GM06990 (cell line): Measurements from ENCODE around the gene CYFIP1.

ENCODE experiments used
- DNase-seq: peaks from one replicate; pipeline ENCODE4 v3.0.0-alpha.2; 2011; ENCODE audit not compliant: insufficient read length; ENCODE audit errors: extremely low read depth
- H3K27me3 ChIP-seq: replicated peaks from 2 replicates; pipeline ENCODE4 v1.6.0; 2011; ENCODE audit warnings: low read length; ENCODE audit not compliant: control insufficient read depth, insufficient read depth
- H3K36me3 ChIP-seq: 2 replicates; pipeline ENCODE4 v1.5.1; 2011; ENCODE audit warnings: low read length; ENCODE audit not compliant: control insufficient read depth, insufficient read depth
- H3K4me3 ChIP-seq: replicated peaks from 2 replicates; pipeline ENCODE4 v1.5.1; 2011; ENCODE audit warnings: low read depth, mild to moderate bottlenecking, control low read depth, low read length
- CTCF ChIP-seq: IDR thresholded peaks from 2 replicates; pipeline ENCODE4 v1.5.1; 2011; ENCODE audit warnings: low read length, control low read depth, mild to moderate bottlenecking, inconsistent platforms; ENCODE audit not compliant: insufficient read depth, poor library complexity, severe bottlenecking

The CYFIP1 gene

GRCh38 chr15:22823495-22824128 is 156.6 kb downstream of the CYFIP1 start:
- no peak for TF ChIP-seq CTCF
- H3K36me3 ChIP-seq: peaks cover 22% of the 10 kb centered on the region
- no peak overlapping the region for H3K4me3 ChIP-seq
- DNase-seq: no peak
- H3K27me3 ChIP-seq: no peaks in the 10 kb centered on the region

GRCh38 chr15:22819651-22820050 is 160.5 kb downstream of the CYFIP1 start:
- Histone ChIP-seq H3K36me3 (peaks cover 16% of the 10 kb centered on the region), H3K27me3 (no peaks in the 10 kb centered on the region), H3K4me3 (no peak overlapping the region)
- no peak for DNase-seq
- TF ChIP-seq CTCF: no peak
